Activated CD8-positive, alpha-beta memory T cell treated with anti-CD3 and anti-CD28 coated beads for 1 hour (primary cell): Measurements from ENCODE around the gene ZFHX3.

Source experiments
- DNase-seq, 2 donors: peaks; one replicate each; pipeline ENCODE4 v3.0.0-alpha.2; 2020; ENCODE audit warnings: low read depth in 1 of 2; ENCODE audit errors: extremely low read depth in 1 of 2

The ZFHX3 gene

GRCh38 chr16:72936408-72936807, 111.5 kb downstream of the ZFHX3 start:
- DNase-seq, result no peak

DNA sequence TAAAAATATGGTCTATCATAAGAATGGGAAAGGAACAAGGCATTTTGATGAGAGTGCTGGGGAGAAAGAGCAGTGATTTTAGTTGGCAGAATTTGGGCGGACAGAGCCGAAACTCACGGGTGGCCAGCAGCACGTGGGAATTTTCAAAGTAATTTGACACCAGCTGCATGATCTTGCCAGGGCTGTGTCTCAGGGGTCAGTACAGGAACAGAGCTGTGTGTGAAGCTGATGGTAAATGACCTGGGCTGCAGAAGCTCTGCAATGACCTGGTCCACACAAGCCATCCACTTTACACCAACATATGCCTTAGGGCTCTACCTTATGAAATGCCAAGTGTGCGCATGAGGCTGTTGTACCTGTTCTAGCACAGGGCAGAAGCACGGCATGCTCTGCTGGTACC, 112.0 kb downstream of the ZFHX3 start:
- DNase-seq, result no peak

DNA sequence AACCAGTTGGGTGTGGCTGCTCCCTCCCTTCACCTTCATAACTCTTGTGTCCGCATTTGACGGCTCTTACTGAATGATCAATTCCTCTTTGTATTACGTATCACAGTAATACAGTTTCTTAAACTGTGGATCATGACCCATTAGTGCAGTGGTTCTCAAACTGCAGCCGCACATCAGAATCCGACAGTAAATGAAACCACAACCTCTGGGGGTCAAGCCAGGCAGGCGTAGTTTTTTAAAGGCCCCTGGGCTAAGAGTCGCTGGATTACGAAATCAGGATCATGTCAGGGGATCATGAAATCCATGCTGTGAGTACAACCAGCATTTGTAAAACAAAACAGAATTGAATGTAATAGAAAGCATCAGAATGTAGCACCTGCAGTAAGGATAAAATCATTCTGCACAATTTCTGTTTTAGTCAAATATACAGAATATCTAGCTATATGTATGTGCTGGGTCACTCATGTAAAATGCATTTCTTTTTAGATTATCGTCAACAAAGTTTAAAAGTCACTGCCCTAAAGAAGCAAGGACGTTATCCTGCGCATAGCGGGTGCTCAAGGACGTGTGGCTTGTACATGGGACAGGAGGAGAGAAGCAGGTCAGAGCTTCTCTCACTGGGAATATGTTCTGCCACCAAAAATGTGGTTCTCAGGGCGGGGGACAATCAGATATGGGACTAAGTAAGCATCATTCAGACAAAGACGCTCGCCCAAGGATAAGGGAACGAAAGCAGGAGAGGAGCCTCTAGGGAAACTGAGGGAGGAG, 113.1 kb downstream of the ZFHX3 start:
- no peak for DNase-seq

GRCh38 chr16:72932677-72933335, 115.1 kb downstream of the ZFHX3 start:
- no peak for DNase-seq

GRCh38 chr16:72932050-72932449, 115.9 kb downstream of the ZFHX3 start:
- DNase-seq, result no peak

DNA sequence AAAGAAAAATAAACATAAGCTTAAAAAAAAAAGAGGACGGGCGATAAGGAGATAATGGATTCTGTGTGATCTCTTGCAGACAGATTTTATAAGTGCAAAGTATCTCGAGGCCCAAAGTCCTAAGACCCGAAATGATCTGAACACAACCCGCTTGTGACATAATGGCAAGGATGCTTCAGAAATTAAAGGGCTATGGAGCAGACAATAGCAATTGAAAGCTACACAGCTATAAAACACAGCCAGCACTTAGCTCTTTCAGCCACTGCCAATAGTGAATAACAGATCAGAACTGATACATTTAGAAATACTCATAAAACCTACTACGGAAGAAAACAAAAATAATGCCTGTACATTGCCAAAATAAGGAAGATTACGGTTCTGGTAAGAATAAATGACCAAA, 117.5 kb downstream of the ZFHX3 start:
- DNase-seq, result no peak

DNA sequence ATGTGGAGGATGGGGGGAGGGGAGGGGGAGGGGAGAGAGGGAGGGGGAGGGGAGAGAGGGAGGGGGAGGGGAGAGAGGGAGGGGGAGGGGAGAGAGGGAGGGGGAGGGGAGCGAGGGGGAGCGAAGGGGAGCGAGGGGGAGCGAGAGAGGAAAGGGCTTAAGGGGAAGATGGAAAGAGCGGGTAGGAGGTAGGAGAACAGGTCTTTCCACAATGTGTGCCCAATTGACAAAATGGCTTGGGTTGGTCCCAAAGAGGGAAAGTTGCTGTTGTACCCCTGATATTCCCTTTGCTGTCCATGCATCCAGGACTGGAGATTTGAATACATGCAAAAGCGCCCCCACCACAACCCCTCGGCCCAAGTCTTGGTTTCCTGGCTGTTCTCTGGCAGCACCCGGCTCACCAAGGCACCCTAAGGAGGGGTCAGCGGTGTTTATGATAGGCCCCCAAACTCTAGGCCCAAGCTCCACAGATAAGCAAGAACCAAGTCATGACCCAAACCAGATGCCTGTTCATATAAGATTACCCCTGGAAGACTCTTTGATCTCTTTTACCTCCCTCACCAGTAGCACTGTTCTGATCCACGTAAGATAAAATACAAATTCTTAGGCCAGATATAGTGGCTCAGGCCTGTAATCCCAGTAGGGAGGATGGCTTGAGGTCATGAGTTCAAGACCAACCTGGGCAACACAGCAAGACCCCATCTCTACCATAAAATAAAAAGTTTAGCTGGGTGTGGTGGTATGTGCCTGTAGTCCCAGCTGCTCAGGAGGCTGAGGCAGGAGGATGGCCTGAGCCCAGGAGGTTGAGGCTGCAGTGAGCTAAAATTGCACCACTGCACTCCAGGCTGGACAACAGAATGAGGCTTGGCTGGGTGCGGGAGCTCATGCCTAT, 119.6 kb downstream of the ZFHX3 start:
- DNase-seq, result no peak

- DNase-seq, result no peak
These were observed 120.5 kb downstream of the ZFHX3 start for GRCh38 chr16:72927199-72928089.

- DNase-seq, result no peak
These were observed 121.5 kb downstream of the ZFHX3 start for GRCh38 chr16:72926177-72927070.

DNA sequence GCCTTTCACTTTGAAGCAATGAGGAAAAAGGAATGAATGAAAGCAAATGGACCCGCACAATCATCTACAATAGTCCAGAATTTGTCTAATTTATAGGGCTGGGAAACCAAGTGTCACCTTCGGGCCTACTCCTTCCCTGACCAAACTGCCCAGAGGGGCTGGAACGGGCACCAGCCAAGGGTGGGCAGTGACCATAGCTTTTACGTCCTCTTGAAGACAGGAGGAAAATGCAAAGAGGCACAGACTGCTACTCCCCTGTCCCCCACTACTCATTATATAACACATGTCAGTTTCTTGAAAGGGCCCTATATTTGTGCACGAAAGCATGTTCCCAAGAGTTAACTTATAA, 122.3 kb downstream of the ZFHX3 start:
- no peak for DNase-seq

GRCh38 chr16:72924927-72925630, 122.8 kb downstream of the ZFHX3 start:
- DNase-seq, result no peak

DNA sequence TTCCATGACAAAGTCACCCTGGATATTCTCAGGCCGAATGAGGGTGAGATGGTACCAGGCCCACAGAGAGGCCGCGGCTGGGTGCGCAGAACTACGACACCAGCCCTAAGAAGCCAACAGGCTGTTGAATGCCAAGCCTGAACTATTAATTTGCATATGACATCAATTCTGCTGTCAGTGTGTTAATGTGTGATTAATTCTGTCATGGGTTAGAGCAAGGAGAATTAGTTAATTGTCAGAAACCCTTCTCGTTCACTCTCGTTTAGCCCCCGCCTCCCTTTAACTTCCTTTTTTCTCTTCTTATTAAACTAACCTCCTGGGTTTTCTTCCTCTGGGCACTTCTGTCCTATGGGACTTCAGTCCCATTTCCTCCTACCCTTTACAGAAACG, 123.4 kb downstream of the ZFHX3 start:
- DNase-seq, result no peak

DNA sequence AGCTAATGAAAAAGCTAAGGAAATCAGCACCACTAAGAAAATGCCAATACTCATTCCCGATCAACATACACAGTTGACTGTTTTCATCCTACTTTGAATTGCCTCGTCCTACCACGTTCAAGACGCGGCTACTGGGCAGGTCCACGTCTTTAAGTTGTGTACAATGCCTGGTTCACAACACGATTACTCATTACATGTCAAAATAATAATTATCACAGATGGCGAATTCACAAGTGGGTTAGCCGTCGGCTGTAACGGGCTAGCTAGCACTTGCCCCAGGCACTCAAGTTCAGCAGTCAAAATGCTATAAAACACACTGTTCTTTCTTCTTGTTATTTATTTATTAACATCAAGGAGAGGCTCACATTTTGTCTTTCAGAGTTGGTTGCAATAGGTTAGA, 124.2 kb downstream of the ZFHX3 start:
- DNase-seq, result no peak

- no peak for DNase-seq
These were observed 125.2 kb downstream of the ZFHX3 start for GRCh38 chr16:72922714-72923113.

DNA sequence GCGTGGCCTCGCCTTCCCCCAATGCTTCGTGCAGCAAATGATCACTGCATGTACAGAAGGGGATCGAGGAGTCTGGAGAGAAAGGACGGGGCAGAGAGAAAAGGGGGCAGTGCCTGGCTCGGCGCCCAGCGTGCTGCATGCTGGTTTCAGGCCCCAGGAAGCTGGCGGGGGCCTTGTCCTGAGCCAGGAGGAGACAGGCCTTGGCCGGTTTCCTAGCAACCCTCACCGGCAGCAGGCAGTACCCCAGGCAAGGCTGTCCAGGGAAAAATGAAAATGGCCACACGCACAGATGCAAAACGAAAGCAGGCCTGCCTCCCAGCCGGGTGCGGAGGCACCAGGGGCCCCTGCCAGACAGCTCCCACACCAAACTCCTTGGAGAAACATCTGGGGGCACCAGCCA, 126.3 kb downstream of the ZFHX3 start:
- no peak for DNase-seq

DNA sequence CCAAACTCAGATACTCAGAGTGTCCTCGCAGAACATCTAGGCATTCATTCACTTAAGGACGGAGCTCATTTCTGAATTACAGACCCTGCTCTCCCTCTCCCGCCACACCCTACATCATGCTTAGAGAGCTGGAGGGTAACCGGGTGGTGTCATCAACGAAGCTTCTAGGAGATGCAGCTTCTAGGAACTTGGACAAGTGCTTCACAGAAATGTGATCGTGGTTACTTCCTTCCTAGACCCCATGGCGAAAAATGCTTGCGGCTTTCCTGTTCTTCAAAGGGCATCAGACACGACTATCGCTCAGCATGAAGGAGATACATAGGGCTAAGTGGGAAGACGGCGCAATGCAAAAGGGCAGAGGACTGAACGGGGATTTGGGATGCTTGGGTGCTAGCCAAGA, 126.8 kb downstream of the ZFHX3 start:
- no peak for DNase-seq

DNA sequence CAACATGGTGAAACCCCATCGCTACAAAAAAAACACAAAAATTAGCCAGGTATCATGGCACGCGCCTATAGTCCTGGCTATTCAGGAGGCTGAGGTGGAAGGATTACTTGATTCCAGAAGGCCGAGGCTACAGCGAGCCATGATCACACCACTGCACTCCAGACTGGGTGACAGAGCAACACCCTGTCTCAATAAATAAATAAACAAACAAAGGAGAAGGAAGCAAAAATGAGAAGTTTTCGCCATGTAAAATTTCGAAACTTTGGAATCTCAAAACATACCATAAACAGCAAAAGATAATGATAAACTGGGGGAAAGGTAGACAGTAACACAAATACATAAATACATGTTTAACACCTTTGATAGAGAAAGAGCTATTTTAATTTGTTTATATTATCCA, 130.9 kb downstream of the ZFHX3 start:
- DNase-seq, result no peak

- no peak for DNase-seq
These were observed 132.6 kb downstream of the ZFHX3 start for GRCh38 chr16:72915331-72915730.

DNA sequence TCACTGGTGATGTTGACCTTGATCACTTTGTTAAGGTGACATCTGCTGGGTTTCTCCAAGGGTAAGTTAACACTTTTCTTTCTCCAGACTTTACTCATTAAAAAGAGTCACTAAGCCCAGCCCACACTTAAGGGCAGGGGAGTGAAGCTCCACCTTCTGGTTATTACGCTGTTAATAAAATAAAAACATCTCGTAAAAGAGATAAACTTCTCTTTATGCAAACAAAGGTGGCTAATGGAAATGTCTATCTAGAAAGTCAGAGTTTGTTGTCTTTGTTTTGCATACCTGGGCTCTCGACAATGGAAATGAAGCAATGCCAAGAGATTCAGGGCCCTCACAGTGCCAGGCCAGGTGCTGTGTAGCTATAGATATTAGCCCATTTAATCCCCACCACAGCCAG, 134.4 kb downstream of the ZFHX3 start:
- no peak for DNase-seq
